Measurements from ENCODE around the gene UGT1A6. TPM values are rescaled to one million over a fixed set of nuclear protein-coding genes. Genes with fewer than 3 reads are reported as not detected.

The UGT1A6 gene
- total RNA-seq, 1 experiment from 2014 or later: not detected

DNA sequence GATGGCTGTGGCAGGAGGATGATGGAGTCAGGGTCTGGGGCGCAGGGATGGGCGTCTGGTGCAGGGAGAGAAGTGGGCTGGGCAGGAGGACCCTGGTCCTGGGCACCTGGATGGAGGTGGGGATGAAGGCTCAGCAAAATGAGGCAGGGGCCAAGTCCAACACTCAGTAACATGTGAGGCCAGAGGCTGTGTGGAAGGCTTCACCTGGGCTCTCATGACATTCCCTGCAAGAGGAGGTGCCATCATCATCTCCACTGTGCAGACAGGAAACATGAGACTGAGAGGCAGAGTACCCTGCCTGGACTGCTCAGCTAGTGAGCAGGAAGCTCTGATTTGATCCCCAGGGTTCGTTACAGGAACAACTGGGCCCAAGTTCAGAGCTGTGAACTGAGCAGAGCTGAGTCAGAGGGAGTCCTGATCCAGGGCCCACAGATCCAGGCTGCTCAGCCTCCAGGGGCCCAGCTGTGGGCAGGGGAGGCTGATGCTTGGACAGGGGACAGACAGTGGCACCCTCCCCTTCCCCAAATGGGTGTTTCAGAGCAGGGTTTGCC, 124.7 kb downstream of the UGT1A6 start:
- POLR2A ChIA-PET (ENCODE audit: low non-redundant PET): no interaction called here
- Histone ChIP-seq H3K4me1 (ENCODE audit: insufficient read depth, low read length, poor library complexity, severe bottlenecking) (no peaks in the 10 kb centered on the region), H3K4me3 (ENCODE audit: low read depth, low read length, poor library complexity, severe bottlenecking) (no peak overlapping the region), H3K27me3 (replicated peaks; ENCODE audit: insufficient read depth, low read depth, low read length, poor library complexity) (no peaks in the 10 kb centered on the region), H3K9me3 (ENCODE audit: low read depth, low read length, poor library complexity, severe bottlenecking) (no peaks in the 10 kb centered on the region), H3K36me3 (ENCODE audit: insufficient read depth, low read length, poor library complexity, severe bottlenecking) (no peaks in the 10 kb centered on the region), H3K27ac (ENCODE audit: low read depth, low read length, poor library complexity, severe bottlenecking) (no peak overlapping the region)
- intact Hi-C loops (cut with micrococcal nuclease; ENCODE audit: unreplicated experiment): no loop called here
- CTCF ChIA-PET: no interaction called here
- no peak for TF ChIP-seq EZH2 (IDR thresholded peaks at IDR 0.05; ENCODE audit: borderline replicate concordance, low read depth, low read length, poor library complexity, severe bottlenecking)
- TF ChIP-seq, protein P1, sequence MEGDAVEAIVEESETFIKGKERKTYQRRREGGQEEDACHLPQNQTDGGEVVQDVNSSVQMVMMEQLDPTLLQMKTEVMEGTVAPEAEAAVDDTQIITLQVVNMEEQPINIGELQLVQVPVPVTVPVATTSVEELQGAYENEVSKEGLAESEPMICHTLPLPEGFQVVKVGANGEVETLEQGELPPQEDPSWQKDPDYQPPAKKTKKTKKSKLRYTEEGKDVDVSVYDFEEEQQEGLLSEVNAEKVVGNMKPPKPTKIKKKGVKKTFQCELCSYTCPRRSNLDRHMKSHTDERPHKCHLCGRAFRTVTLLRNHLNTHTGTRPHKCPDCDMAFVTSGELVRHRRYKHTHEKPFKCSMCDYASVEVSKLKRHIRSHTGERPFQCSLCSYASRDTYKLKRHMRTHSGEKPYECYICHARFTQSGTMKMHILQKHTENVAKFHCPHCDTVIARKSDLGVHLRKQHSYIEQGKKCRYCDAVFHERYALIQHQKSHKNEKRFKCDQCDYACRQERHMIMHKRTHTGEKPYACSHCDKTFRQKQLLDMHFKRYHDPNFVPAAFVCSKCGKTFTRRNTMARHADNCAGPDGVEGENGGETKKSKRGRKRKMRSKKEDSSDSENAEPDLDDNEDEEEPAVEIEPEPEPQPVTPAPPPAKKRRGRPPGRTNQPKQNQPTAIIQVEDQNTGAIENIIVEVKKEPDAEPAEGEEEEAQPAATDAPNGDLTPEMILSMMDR (conservative IDR thresholded peaks at IDR 0.05; ENCODE audit: low read depth, low read length): no peak
- BruUV-seq (replicated peaks): no TSS peak
- no peak for DNase-seq (ENCODE audit: low spot score)

- Histone ChIP-seq H3K27me3 (replicated peaks; ENCODE audit: insufficient read depth, low read depth, low read length, poor library complexity) (no peaks in the 10 kb centered on the region), H3K36me3 (ENCODE audit: insufficient read depth, low read length, poor library complexity, severe bottlenecking) (no peaks in the 10 kb centered on the region), H3K4me3 (ENCODE audit: low read depth, low read length, poor library complexity, severe bottlenecking) (no peak overlapping the region), H3K9me3 (ENCODE audit: low read depth, low read length, poor library complexity, severe bottlenecking) (no peaks in the 10 kb centered on the region), H3K4me1 (ENCODE audit: insufficient read depth, low read length, poor library complexity, severe bottlenecking) (no peaks in the 10 kb centered on the region), H3K27ac (ENCODE audit: low read depth, low read length, poor library complexity, severe bottlenecking) (no peak overlapping the region)
- intact Hi-C loops (cut with micrococcal nuclease; ENCODE audit: unreplicated experiment): no loop called here
- POLR2A ChIA-PET (ENCODE audit: low non-redundant PET): no interaction called here
- no TSS peak for BruUV-seq (replicated peaks)
- no peak for DNase-seq (ENCODE audit: low spot score)
- CTCF ChIA-PET: no interaction called here
- TF ChIP-seq EZH2 (IDR thresholded peaks at IDR 0.05; ENCODE audit: borderline replicate concordance, low read depth, low read length, poor library complexity, severe bottlenecking): no peak
These were observed 125.4 kb downstream of the UGT1A6 start for GRCh38 chr2:233817995-233818638.

- H3K4me3 ChIP-seq (ENCODE audit: low read depth, low read length, poor library complexity, severe bottlenecking): no peak overlapping the region
- no peak for DNase-seq (ENCODE audit: low spot score)
- POLR2A ChIA-PET (ENCODE audit: low non-redundant PET): no interaction called here
- H3K27ac ChIP-seq (ENCODE audit: low read depth, low read length, poor library complexity, severe bottlenecking): no peak overlapping the region
- H3K36me3 ChIP-seq (ENCODE audit: insufficient read depth, low read length, poor library complexity, severe bottlenecking): no peaks in the 10 kb centered on the region
- no peaks in the 10 kb centered on the region for H3K4me1 ChIP-seq (ENCODE audit: insufficient read depth, low read length, poor library complexity, severe bottlenecking)
- H3K9me3 ChIP-seq (ENCODE audit: low read depth, low read length, poor library complexity, severe bottlenecking): no peaks in the 10 kb centered on the region
- H3K27me3 ChIP-seq (replicated peaks; ENCODE audit: insufficient read depth, low read depth, low read length, poor library complexity): no peaks in the 10 kb centered on the region
- no TSS peak for BruUV-seq (replicated peaks)
- CTCF ChIA-PET: no interaction called here
- intact Hi-C loops (cut with micrococcal nuclease; ENCODE audit: unreplicated experiment): no loop called here
- no peak for TF ChIP-seq EZH2 (IDR thresholded peaks at IDR 0.05; ENCODE audit: borderline replicate concordance, low read depth, low read length, poor library complexity, severe bottlenecking)
- TF ChIP-seq, protein P1 (conservative IDR thresholded peaks at IDR 0.05; ENCODE audit: low read depth, low read length): no peak
These were observed 126.2 kb downstream of the UGT1A6 start for GRCh38 chr2:233818639-233819621.

All from A673 (cell line).